NB4 (cell line): Measurements from ENCODE around the gene WDTC1.

Source experiments
- CTCF ChIP-seq: IDR thresholded peaks from one replicate; pipeline ENCODE4 v1.5.1; 2012; ENCODE audit warnings: low read depth, low read length
- MAX ChIP-seq: IDR thresholded peaks from 2 replicates; pipeline ENCODE4 v1.6.1; 2011; ENCODE audit warnings: low read depth, low read length
- MYC ChIP-seq: IDR thresholded peaks from 2 replicates; pipeline ENCODE4 v1.6.1; 2011; ENCODE audit warnings: low read depth, low read length
- POLR2A ChIP-seq: IDR thresholded peaks from 2 replicates; pipeline ENCODE4 v1.6.1; 2011; ENCODE audit warnings: mild to moderate bottlenecking; ENCODE audit not compliant: insufficient read length; ENCODE audit errors: extremely low read depth

- TF ChIP-seq POLR2A (no peak), CTCF (no peak), MYC (no peak), MAX (no peak)
These were observed 111.9 kb downstream of the WDTC1 start for GRCh38 chr1:27346357-27346756.
